ENCODE data around the gene RFNG. TPM values are rescaled to one million over a fixed set of nuclear protein-coding genes. Genes with fewer than 3 reads are reported as not detected.

Gene RFNG
- total and polyA plus RNA-seq, 10 of the 15 experiments (the other 5 are each of a cell fraction or from before 2014, with no cell fraction given) = 0.10 to 19.6 (median 6.2) TPM

DNA sequence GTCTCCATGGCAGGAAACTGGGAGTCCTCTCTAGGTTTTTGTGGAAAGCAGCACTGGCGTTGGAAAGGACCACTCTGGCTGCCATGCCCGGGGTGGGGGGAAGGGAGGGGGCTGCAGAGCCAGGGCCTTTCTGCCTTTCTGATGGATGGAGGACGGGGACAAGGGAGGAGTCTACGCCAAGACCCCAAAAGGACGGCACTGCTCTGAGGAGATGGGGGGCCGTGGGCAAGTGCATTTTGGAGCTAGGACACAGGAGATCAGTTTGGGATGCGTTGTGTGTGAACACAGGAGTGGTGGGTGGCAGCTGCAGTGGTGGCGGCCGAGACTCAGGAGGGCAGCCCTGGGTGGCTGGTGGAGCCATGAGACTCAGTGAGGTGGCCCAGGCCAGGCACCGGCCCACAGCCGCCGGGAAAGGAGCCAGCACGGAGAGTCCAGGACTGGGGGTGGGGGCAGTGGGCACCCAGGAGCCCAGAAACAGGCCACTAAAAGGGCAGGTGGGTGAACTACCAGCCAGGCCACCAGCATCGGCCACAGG lies 31.0 kb downstream of the RFNG start:
- FAIRE-seq (no peak), ATAC-seq (no peak), DNase-seq (ENCODE audit: low read depth, low spot score) (no peak)
- H3K4me2 ChIP-seq (ENCODE audit: control insufficient read depth, insufficient read depth) = peak overlapping the region; percentile 95
- H4K20me1 ChIP-seq (ENCODE audit: control insufficient read depth, insufficient read depth) = no peaks in the 10 kb centered on the region
- H3K9ac ChIP-seq (ENCODE audit: control insufficient read depth, insufficient read depth, low read length) = no peak overlapping the region
- H3K4me1 ChIP-seq (ENCODE audit: control insufficient read depth, insufficient read depth, low read length) = peaks cover 14% of the 10 kb centered on the region
- no peaks in the 10 kb centered on the region for H3K27me3 ChIP-seq (replicated peaks in 1 of 2; ENCODE audit: control insufficient read depth in 2 of 2, insufficient read depth in 2 of 2, low read length in 1 of 2)
- SMC1A ChIA-PET (ENCODE audit: uncharacterized antibody, unreplicated experiment) = interaction anchor here (1.1 to 1.8 kb wide), 3 partner anchors 61 to 66 kb away, joined by 3 to 8 read pairs (median 4); no protein-coding TSS in a partner anchor
- in situ Hi-C loops (cut with MboI) = no loop called here
- no peak overlapping the region for H3K27ac ChIP-seq (ENCODE audit: control insufficient read depth, insufficient read depth)
- H3K36me3 ChIP-seq (ENCODE audit: control insufficient read depth in 2 of 2, insufficient read depth in 2 of 2, low read length in 1 of 2) = no peaks in the 10 kb centered on the region; a peak in 2 of 4 replicates
- no peaks in the 10 kb centered on the region for H3K9me3 ChIP-seq (replicated peaks; ENCODE audit: control insufficient read depth, insufficient read depth, low read length)
- RAD21 ChIA-PET (ENCODE audit: unreplicated experiment) = interaction anchor here (0.8 to 4.4 kb wide), 9 partner anchors 10 to 98 kb away, joined by 3 to 68 read pairs (median 4); partner anchors contain the start of gene NOTUM
- BruUV-seq (replicated peaks) = no TSS peak
- CTCF ChIA-PET = interaction anchor here (0.6 to 5.0 kb wide), 24 partner anchors 7 to 286 kb away, joined by 3 to 89 read pairs (median 4); partner anchors contain the start of genes DCXR and NOTUM
- H2AFZ ChIP-seq (ENCODE audit: control insufficient read depth, low read depth, low read length) = no peak overlapping the region
- TF ChIP-seq HDAC6 (IDR thresholded peaks at IDR 0.05; ENCODE audit: unreplicated experiment) (no peak), CBX3 (IDR thresholded peaks at IDR 0.05; ENCODE audit: borderline replicate concordance, low read depth) (no peak), RCOR1 (conservative IDR thresholded peaks at IDR 0.05; ENCODE audit: low read depth, low read length) (no peak), NFYB (IDR thresholded peaks at IDR 0.05; ENCODE audit: insufficient read depth, low read depth, low read length) (no peak), HCFC1 (IDR thresholded peaks at IDR 0.05; ENCODE audit: low read length) (no peak), IRF4 (IDR thresholded peaks at IDR 0.05; ENCODE audit: low read depth, low read length) (no peak), KDM1A (IDR thresholded peaks at IDR 0.05; ENCODE audit: borderline replicate concordance) (no peak), NFYA (IDR thresholded peaks at IDR 0.05; ENCODE audit: borderline replicate concordance, low read depth, low read length) (no peak)
- TF ChIP-seq, protein P1, sequence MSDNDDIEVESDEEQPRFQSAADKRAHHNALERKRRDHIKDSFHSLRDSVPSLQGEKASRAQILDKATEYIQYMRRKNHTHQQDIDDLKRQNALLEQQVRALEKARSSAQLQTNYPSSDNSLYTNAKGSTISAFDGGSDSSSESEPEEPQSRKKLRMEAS (IDR thresholded peaks at IDR 0.05; ENCODE audit: low read depth, low read length) = no peak
- TF ChIP-seq, protein P2, sequence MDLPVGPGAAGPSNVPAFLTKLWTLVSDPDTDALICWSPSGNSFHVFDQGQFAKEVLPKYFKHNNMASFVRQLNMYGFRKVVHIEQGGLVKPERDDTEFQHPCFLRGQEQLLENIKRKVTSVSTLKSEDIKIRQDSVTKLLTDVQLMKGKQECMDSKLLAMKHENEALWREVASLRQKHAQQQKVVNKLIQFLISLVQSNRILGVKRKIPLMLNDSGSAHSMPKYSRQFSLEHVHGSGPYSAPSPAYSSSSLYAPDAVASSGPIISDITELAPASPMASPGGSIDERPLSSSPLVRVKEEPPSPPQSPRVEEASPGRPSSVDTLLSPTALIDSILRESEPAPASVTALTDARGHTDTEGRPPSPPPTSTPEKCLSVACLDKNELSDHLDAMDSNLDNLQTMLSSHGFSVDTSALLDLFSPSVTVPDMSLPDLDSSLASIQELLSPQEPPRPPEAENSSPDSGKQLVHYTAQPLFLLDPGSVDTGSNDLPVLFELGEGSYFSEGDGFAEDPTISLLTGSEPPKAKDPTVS (IDR thresholded peaks at IDR 0.05; ENCODE audit: low read depth, low read length) = no peak
- H3K79me2 ChIP-seq (ENCODE audit: control insufficient read depth, insufficient read depth, low read length) = peaks cover 26% of the 10 kb centered on the region
- H3K4me3 ChIP-seq = peak overlapping the region; percentile 89; the same call in 1 of the 2 replicates
- intact Hi-C loops (cut with micrococcal nuclease; ENCODE audit: unreplicated experiment) = loop anchor here (1.0 to 5.0 kb wide), 3 partner anchors 61 to 158 kb away; partner anchors contain the start of gene P4HB
- POLR2A ChIA-PET = interaction anchor here (0.6 to 1.5 kb wide), 4 partner anchors 17 to 85 kb away, joined by 3 to 8 read pairs (median 6); partner anchors contain the start of gene DCXR
- WGBS (ENCODE audit: insufficient coverage, insufficient replicate concordance, low lambda C conversion rate, missing lambda C conversion rate) = 93% methylated on average over 14 of the region's 14 CpGs
